IMR-90 (cell line): ENCODE measurements around the gene RAD17. TPM values are rescaled to one million over a fixed set of nuclear protein-coding genes. Genes with fewer than 3 reads are reported as not detected.
"Not testable (repeated sequence)": the region's sequence is repeated elsewhere in the genome, so short reads cannot be mapped to it uniquely, and the experiment has no call there.

ENCODE experiments used
- ATAC-seq: fragments of 200-7000 bp; cut with Tn5 transposase; 2 replicates; pipeline ENCODE4 v1.9.1; 2020; ENCODE audit warnings: low read depth, mild to moderate bottlenecking, moderate library complexity
- BruUV-seq: library from RNA; stranded (reverse); fragments of 400-500 nt; replicated peaks from 2 replicates; lab custom pipeline; 2021; lab: Mats Ljungman, UMichigan
- CTCF ChIA-PET: fragments of 300-600 bp; formaldehyde crosslinking; extraction: SDS; loops from one replicate; lab custom pipeline; 2021; ENCODE audit warnings: antibody characterized with exemption; lab: Yijun Ruan, JAX
- POLR2A ChIA-PET: fragments of 300-600 bp; sonication (Branson Sonifier 250); formaldehyde crosslinking; loops from one replicate; lab custom pipeline; 2022; ENCODE audit warnings: antibody characterized with exemption; ENCODE audit not compliant: unreplicated experiment; lab: Charles Lee
- DNase-seq: peaks from one replicate; pipeline ENCODE4 v3.0.0; 2013
- H2AFZ ChIP-seq: replicated peaks from 2 replicates; pipeline ENCODE3; 2013; ENCODE audit warnings: low read length, mild to moderate bottlenecking; ENCODE audit not compliant: poor library complexity
- H2AK5ac ChIP-seq: 2 replicates; pipeline ENCODE4 v1.6.1; 2013; ENCODE audit warnings: low read depth, low read length, inconsistent platforms
- H2AK9ac ChIP-seq: replicated peaks from 2 replicates; pipeline ENCODE3; 2013; ENCODE audit warnings: mild to moderate bottlenecking, low read depth, low read length, moderate library complexity; ENCODE audit not compliant: poor library complexity
- H2BK120ac ChIP-seq: 2 replicates; pipeline ENCODE4 v1.6.1; 2013; ENCODE audit warnings: low read depth, low read length, inconsistent platforms
- H2BK15ac ChIP-seq: 3 replicates; pipeline ENCODE4 v1.6.1; 2013; ENCODE audit warnings: low read depth, low read length, inconsistent platforms
- H2BK20ac ChIP-seq: 2 replicates; pipeline ENCODE4 v1.6.1; 2013; ENCODE audit warnings: low read depth, mild to moderate bottlenecking, inconsistent platforms, low read length, moderate library complexity
- H2BK5ac ChIP-seq: 2 replicates; pipeline ENCODE4 v1.6.1; 2013; ENCODE audit warnings: mild to moderate bottlenecking, low read depth, low read length, inconsistent platforms; ENCODE audit not compliant: poor library complexity, severe bottlenecking
- H3K14ac ChIP-seq: replicated peaks from 2 replicates; pipeline ENCODE4 v1.6.1; 2013; ENCODE audit warnings: low read depth, low read length, inconsistent platforms
- H3K18ac ChIP-seq: 2 replicates; pipeline ENCODE4 v1.6.1; 2013; ENCODE audit warnings: low read depth, low read length, control low read depth
- H3K23ac ChIP-seq: 2 replicates; pipeline ENCODE4 v1.6.1; 2013; ENCODE audit warnings: low read depth, low read length, inconsistent platforms
- H3K27ac ChIP-seq: 2 replicates; pipeline ENCODE4 v1.5.1; 2013; ENCODE audit warnings: mild to moderate bottlenecking, control low read depth, low read length; ENCODE audit not compliant: insufficient read depth
- H3K27me3 ChIP-seq: 2 replicates; pipeline ENCODE4 v1.6.1; 2013; ENCODE audit warnings: low read length; ENCODE audit not compliant: control insufficient read depth, insufficient read depth
- H3K36me3 ChIP-seq: 2 replicates; pipeline ENCODE4 v1.6.1; 2013; ENCODE audit warnings: low read length, mixed read lengths; ENCODE audit not compliant: control insufficient read depth, insufficient read depth
- H3K4ac ChIP-seq: 2 replicates; pipeline ENCODE4 v1.6.1; 2013; ENCODE audit warnings: low read depth, low read length, inconsistent platforms
- H3K4me1 ChIP-seq: 2 replicates; pipeline ENCODE4 v1.6.1; 2013; ENCODE audit warnings: low read length, mixed read lengths; ENCODE audit not compliant: control insufficient read depth, insufficient read depth
- H3K4me2 ChIP-seq: 2 replicates; pipeline ENCODE4 v1.6.1; 2013; ENCODE audit warnings: low read depth, mild to moderate bottlenecking, control low read depth, low read length, moderate library complexity
- H3K4me3 ChIP-seq: 2 replicates; pipeline ENCODE4 v1.5.1; 2013; ENCODE audit warnings: low read depth, mild to moderate bottlenecking, control low read depth, low read length, moderate library complexity; ENCODE audit not compliant: insufficient read depth
- H3K56ac ChIP-seq: 2 replicates; pipeline ENCODE4 v1.6.1; 2013; ENCODE audit warnings: low read length, inconsistent platforms; ENCODE audit not compliant: insufficient read depth; ENCODE audit errors: extremely low read depth
- H3K79me1 ChIP-seq, 2 experiments: 2 replicates each; pipeline ENCODE4 v1.6.1; 2013; ENCODE audit warnings: low read length in 2 of 2, inconsistent platforms in 1 of 2, low read depth in 1 of 2
- H3K9ac ChIP-seq: 2 replicates; pipeline ENCODE4 v1.6.1; 2013; ENCODE audit warnings: low read depth, low read length, control low read depth
- H3K9me1 ChIP-seq: 2 replicates; pipeline ENCODE4 v1.6.1; 2013; ENCODE audit warnings: low read length, inconsistent platforms; ENCODE audit not compliant: insufficient read depth
- H3K9me3 ChIP-seq: 2 replicates; pipeline ENCODE4 v1.6.1; 2013; ENCODE audit warnings: low read length; ENCODE audit not compliant: control insufficient read depth, insufficient read depth
- H4K20me1 ChIP-seq: 2 replicates; pipeline ENCODE4 v1.6.1; 2013; ENCODE audit warnings: low read length, inconsistent platforms; ENCODE audit not compliant: insufficient read depth
- H4K5ac ChIP-seq: 2 replicates; pipeline ENCODE4 v1.6.1; 2013; ENCODE audit warnings: mild to moderate bottlenecking, low read depth, low read length, control low read depth
- H4K8ac ChIP-seq, 2 experiments: 2 replicates each; pipeline ENCODE4 v1.6.1; 2013; ENCODE audit warnings: low read depth in 2 of 2, low read length in 2 of 2, control low read depth in 1 of 2, inconsistent platforms in 1 of 2
- H4K91ac ChIP-seq: 2 replicates; pipeline ENCODE4 v1.6.1; 2013; ENCODE audit warnings: low read depth, low read length, inconsistent platforms; ENCODE audit not compliant: insufficient read depth
- WGBS, 2 experiments: methylation state at CpG; one replicate each; pipeline versions ENCODE4 v1.1.5 to v1.1.7; 2013; ENCODE audit warnings: missing lambda C conversion rate in 2 of 2; ENCODE audit not compliant: insufficient read length in 1 of 2; ENCODE audit errors: extremely low coverage in 2 of 2; 5-methylcytosine and 5-hydroxymethylcytosine counted together
- dilution Hi-C: fragments of 300-500 bp; cut with HindIII; formaldehyde crosslinking; loops from one replicate; pipeline ENCODE4 v1.14.3; 2018; ENCODE audit warnings: low sequenced_read_pairs; ENCODE audit not compliant: unreplicated experiment
- in situ Hi-C: fragments of 300-500 bp; cut with MboI; formaldehyde crosslinking; loops from 3 replicates; pipeline ENCODE4 v1.14.3; 2019; ENCODE audit warnings: low sequenced_read_pairs, inconsistent platforms, mixed read lengths
- intact Hi-C: fragments of 100-400 bp; cut with micrococcal nuclease; formaldehyde crosslinking; loops from 2 replicates; pipeline ENCODE4 v1.10.0; 2022
- polyA plus RNA-seq, 3 experiments: library from polyadenylated mRNA; depleted of rRNA; stranded (reverse); fragments of >200 nt; gene quantifications; 2 replicates each; pipeline ENCODE4 v1.2.3, GENCODE V29; 2012; ENCODE audit warnings: low replicate concordance in 1 of 3
- total RNA-seq: library from RNA; depleted of rRNA; stranded (reverse); fragments of >200 nt; gene quantifications from 2 replicates; pipeline ENCODE4 v1.2.3, GENCODE V29; 2012

RAD17 gene
- total and polyA plus RNA-seq, 2 of the 4 experiments (the other 2 are of a cell fraction) = 10.9 to 11.4 TPM

- in situ Hi-C loops, H2BK5ac ChIP-seq, CTCF ChIA-PET, H3K4me2 ChIP-seq, POLR2A ChIA-PET, H4K8ac ChIP-seq, H3K4me1 ChIP-seq, H3K9me1 ChIP-seq, H3K27me3 ChIP-seq, H3K23ac ChIP-seq, H3K9me3 ChIP-seq, H2BK120ac ChIP-seq, H3K9ac ChIP-seq, H3K79me1 ChIP-seq, H3K18ac ChIP-seq, H3K4me3 ChIP-seq, H2AK5ac ChIP-seq, H3K27ac ChIP-seq, H2BK20ac ChIP-seq, ATAC-seq, DNase-seq, H2BK15ac ChIP-seq, H4K20me1 ChIP-seq, H4K91ac ChIP-seq, BruUV-seq, H3K36me3 ChIP-seq, dilution Hi-C loops, H3K4ac ChIP-seq, H3K14ac ChIP-seq, H3K56ac ChIP-seq, H2AFZ ChIP-seq, H2AK9ac ChIP-seq, intact Hi-C loops, H4K5ac ChIP-seq: not testable (repeated sequence)
- 80% methylated on average over 1 of the region's 7 CpGs; no CpG with 5 or more reads in 1 of the 2 experiments for WGBS, 2 experiments
These were observed 85.9 kb downstream of the RAD17 start for GRCh38 chr5:69455428-69455988.
